ENCODE measurements around the gene LARP1.
"Not testable (repeated sequence)": the region's sequence is repeated elsewhere in the genome, so short reads cannot be mapped to it uniquely, and the experiment has no call there.

The LARP1 gene

DNA sequence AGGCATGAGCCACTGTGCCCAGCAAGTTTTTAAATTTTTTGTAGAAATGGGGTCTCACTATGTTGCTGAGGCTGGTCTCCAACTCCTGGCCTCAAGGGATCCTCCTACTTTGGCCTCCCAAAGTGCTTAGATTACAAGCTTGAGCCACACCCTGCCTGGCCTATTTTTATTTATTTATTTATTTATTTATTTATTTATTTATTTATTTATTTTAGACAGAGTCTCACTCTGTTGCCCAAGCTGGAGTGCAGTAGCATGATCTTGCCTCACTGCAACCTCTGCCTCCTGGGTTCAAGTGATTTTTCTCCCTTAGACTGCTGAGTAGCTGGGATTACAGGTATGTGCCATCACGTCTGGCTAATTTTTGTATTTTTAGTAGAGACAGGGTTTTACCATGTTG lies 18.8 kb upstream of the LARP1 start:
- not testable (repeated sequence) for DNase-seq

DNA sequence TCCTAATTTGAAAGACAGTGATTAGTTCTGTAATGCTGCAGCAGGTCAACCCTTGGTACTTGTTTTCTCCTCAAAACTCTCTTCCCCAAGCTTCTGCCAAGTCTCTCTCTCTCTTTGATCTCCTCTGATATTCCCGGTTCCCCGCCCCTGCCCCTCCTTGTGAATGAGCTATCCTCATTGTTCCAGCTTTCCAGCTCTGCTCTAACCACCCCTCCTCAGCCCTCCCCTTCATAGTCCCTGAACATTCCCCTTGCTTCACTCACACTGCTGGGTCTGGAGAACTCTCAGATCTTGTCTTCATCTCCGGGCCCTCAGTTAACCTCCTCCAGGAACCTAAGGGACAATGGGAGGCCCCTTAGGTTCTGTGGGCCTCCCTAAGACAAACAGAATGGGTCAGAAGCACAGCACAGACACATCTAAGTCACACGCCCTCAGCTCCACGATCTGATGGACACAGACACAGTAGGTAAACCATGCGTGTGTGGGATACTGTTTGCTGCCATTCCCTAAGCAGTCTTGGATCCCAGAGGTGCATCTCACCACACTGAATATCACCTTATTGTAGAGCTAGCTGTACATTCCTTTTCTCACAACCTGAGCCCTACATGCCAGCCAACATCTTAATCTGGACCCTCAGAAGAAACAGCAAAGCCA lies 17.4 kb upstream of the LARP1 start:
- no peak for DNase-seq

DNA sequence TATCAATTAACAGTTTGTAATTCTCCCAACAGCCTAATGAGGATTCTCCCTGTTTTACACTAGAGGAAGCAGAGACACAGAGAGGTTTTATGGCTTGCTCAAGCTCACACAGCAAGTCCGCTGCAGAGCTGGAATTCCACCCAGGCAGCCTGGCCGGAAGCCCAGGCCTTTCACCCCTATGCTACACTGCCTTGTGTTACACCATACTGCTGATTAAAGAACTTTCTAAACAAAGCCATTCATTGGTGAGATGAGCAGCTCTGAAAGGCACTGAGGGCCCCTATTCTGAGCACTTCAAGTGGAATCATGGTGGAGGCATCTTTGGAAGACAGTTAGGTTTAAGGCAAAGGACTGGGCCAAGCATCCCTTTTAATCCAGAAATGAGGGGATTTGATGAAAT lies 14.7 kb upstream of the LARP1 start:
- no peak for DNase-seq

DNA sequence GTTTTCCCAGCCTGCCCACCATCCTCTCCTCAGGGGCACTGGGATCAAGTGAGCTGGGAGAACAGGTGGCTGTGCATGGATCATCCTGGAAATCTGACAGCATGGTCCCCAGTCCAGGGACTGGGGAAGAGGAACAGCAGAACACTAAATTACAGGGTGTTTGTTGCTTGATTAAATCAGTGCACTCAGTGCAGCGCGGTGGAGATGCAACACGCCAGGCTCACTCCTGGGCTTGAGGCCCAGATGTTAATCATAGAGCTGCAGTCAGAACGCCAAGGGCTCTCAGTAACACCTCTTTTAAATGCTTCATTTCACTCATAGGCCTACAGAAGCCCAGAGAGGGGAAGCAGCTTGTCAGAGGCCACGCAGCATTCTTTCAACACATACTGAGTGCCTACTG lies 14.2 kb upstream of the LARP1 start:
- DNase-seq: no peak

DNA sequence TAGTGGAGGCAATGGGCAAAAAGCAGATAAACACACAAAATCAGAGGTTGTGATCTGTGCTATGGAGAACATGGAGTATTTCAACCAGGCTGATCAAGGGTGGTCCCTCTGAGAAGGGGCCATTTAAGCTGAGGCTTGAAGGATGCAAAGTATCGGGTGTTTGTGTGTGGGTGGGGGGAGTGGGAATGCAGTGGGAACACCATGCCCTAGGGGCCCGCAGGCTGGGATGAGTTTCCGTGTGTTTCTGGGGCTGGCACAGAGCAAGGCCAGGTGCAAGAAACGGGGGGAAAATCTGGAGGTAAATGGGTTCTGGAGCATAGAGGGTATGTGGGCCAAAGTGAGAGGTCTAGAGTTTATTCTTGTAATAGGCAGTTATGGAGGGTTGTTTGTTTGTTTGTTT lies 13.8 kb upstream of the LARP1 start:
- no peak for DNase-seq

DNA sequence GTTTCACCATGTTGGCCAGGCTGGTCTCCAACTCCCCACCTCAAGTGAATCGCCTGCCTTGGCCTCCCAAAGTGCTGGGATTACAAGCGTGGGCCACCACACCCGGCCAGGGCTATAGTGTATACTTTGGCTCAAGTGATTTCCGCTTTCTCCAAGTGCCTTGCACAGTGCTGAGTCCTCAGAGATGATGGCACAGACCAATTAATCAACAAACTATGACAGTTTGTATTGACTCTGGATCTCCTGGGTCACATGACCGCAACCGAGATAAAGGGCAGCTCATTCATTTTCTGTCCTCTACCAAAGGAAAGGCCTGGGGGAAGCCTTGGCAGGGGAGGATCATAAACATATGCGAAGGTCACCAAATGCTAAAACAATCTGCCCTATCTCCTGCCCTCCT lies 11.4 kb upstream of the LARP1 start:
- no peak for DNase-seq

DNA sequence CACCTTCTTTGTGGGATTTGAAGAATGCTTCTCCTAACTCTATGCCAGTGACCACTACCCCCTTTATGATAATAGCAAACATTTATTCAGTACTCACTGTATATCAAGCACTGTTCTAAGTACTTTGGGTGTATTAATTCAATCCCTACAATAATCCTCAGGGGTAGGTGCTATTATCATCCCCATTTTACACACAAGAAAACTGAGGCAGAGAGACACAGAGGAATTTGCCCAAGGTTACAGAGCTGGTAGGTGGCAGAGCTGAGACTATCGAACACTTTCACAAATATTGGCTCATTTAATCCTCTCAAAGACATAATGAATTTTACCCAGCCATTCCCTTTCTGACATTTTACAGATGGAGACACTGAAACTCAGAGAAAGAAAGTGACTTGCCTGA lies 9.8 kb upstream of the LARP1 start:
- DNase-seq: no peak

DNA sequence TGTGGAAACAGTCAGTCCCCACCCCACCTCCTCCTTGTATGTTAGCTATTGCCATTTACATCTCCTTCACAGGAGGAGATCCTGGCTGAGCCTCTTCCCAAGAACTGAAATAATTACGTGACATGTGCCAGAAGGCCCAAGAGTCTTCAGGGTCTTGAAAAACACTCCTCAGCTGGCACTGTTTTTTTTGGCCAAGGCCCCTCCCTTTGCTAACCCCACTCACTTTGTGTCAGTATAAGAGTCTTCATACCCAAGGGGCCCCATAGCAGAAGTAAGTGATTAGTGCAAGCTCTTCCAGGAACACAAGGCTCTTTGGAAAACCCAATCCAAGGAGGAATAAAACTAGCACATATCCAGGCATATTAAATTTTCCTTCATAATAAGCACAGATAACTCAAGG lies 5.7 kb upstream of the LARP1 start:
- DNase-seq: no peak

DNA sequence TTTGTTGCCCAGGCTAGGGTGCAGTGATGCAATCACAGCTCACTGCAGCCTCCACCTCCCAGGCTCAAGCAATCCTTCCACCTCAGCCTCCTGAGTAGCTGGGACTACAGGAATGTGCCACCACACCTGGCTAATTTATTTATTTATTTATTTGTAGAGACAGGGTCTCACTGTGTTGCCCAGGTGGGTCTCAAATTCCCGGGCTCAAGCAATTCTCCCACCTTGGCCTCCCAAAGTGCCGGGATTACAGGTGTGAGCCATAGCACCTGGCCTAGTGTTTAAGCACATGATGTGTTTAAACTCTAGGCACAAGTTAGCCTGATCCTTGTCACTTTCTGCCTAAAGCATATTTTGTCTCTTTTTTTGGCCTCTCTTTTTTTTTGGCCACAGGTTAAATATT lies 4.5 kb upstream of the LARP1 start:
- not testable (repeated sequence) for DNase-seq

DNA sequence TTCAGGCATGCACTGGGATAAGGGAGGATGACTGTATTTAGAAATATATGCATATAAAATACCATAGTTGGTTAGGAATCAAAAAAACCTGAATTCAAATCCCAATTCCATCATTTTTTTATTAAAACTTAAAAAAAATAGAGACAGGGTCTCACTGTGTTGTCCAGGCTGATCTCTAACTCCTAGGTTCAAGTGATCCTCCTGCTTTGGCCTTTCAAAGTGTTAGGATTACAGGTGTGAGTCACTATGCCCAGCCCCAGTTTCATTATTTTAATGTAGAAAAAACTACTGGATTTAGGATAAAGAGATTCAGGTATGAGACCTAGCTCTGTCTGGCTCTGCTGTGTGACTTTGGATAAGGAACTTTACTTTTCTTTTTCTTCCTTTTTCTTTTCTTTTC lies 3.3 kb upstream of the LARP1 start:
- no peak for DNase-seq

DNA sequence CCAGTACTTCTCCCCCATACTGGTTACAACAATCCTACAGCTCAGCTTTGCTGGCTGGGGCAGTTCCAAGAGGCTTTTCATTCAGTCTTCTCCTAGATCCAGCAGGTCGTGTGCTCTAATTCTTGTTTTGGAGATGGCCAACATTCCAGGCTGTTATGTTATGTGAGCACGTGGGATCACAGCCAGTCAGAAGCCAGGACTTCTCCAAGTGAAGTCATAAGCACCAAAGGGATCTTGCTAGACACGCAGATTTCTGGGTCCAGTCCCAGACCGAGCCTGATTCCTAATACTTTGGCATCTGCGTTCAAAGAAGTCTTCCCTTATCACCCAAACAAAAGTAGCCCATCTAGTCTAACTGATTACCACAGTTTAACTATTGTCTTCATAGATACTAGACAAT lies 1.4 kb upstream of the LARP1 start:
- DNase-seq: no peak

DNA sequence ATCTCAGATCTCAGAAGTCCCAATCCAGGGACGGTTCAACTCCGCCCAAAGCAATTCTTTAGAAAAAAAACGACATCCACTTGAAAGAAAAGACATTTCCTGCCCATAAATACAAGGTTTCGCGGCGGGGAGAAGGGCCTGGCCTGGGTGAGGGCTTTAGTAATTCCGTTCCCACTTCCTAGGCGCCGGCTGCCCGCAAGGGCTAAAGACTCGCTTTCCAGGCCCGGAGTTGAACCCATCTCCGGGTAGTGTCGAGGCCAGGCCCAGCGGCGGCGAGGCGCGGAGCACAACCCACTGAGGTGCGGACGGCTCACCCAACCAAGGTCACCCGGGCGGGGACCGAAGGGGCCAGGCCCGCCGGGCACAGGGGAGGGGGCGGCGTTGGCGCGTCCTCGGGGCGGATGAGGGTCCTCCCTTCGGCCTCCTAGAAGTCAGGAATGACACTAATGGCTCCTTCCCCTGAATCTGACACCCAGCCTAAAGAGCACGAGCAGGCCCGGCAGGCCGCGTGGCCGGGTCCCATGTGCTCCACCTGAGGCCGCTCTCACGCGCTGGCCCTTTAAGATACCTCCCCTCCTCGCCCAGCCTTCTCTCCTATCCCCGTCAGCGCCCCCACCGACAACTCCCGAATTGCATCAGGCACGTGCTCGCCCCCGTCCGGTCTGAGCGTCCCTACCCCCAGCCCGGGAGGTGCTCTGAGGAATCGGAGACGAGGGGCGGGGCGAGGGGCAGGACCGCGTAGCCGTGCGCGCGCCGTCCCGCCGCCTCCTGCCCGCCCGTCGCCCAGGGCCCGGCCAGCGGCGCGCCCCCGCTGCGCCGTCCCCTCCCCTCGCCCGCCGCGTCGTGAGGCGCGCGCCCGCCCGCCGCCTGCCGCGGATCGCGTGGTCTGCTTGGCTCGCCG lies 467 bp upstream of the LARP1 start:
- DNase-seq: peak; percentile 99 to 100

DNA sequence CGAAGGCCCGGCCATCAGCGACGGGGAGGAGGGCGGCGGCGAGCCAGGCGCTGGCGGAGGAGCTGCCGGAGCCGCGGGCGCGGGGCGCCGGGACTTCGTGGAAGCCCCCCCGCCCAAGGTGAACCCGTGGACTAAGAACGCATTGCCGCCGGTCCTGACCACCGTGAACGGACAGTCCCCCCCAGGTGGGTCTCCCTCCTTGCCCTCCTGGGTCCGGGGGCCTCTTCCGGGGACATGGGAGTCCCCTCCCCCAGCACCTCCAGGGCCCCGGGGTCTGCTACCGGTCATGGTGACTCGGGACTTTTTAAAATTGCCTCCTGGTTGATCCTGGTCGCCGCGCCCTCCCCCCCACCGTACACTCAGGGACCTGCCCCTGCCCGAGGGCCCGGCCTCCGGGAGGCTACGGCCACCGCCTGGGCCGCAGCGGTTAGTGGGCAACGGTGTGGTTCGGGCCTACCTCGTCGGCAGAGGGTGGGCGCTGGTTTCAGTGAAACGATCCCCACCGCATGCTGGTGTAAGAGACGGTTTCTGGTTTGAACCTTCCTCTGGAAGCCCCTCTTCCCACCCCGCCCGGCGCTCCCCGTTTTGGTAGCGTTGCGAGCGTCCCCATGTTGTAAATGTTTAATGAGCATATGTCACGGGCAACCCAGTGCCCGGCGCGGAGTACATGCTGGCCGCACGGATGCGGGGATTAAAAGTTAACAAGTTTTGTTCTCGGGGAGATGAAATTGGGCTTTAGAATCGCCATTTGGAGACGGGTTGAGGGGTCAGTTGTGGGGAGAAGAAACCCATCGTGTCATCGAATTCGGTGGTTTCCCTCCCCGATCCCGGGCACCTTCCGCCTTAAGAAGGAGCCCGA lies 1.1 kb downstream of the LARP1 start:
- DNase-seq: peak; percentile 41 to 61

DNA sequence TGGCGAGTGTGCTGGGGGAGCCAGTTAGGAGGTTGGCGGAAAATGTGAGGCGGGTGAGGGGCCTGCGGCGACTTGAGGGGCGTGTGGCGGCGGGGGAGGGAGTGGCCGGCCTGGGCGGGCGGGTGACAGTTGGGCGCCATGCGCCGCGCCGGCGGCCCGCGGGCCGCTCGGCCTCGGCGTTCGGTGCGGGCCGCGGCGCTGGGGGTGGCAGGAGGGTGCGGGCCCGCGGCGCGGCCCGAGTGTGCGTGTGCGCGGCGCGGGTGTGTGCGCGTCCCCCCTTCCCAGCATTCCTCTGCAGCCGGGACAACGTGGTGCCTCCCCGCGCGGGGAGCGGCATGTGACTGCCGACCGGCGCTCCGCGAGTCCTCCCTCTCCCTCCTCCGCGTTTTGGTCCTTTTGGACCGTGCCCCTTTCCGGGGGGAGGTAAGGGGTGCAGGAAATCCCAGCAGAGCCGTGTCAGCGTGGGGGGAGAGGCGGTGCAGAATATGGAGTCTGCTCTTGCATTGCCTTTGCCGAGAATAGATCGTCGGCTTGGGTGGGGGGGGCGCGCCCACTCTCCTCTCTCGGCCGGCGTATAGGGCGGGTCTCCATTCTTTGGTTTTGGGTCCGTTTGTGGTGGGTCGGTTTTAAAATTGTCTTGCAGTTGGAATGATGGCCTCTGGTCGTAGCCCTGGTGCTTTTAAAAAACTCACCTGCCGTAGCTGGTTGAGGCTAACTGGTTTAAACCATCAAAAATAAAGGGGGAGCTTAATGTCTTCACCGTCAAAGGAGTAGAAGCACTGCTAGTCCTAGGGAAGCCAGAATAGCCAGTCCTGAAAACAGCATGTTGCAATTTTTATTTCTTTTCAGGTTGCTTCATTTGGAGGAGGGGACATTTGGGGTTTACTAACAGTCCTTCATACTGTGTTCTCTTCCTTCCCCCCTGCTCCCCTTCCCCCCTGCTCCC lies 2.0 kb downstream of the LARP1 start:
- peak; percentile 63 for DNase-seq

DNA sequence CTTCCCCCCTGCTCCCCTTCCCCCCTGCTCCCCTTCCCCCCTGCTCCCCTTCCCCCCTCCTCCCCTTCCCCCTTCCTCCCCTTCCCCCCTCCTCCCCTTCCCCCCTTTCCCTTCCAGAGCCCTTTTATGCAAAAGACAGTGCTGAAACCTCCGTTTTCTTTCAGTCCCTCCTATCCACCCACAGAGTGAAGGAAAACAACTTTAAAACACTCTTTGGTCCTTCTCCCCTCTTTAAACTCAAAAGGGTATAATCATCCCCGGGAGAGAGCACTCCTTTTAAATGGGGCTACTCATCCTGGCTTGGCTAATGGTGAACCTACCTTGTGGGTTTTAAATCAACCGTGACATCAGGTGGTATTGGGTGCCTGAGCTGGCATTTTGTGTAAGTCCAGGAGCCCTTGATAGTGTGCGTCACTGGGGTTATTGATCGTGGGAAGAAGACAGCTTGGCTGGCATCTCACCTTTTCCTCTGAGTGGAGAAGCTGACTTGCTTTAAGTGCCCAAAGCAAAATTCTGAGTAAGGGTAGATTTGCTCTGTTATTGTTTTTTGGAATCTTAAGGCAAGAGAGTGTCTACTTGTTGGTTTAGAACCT lies 2.7 kb downstream of the LARP1 start:
- DNase-seq: peak; percentile 33 to 58

DNA sequence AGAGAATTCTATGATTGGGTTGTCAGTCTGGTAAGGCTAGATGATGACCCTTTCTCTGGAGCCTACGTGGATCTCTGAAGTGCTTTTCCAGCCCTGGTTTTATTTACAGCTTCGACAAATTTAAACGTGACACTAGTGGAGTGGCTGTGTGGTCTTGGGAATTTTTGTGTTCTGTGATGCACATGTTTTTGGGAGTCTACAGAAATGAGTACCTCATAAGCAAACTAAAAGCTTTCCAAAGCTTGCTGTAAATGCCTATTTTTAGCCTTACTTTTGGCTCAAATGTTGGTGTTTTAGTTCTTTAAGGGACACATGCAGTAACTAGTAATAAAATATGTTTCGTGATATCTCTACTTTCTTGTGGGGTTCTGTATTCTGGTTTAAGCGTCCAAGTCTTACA lies 3.3 kb downstream of the LARP1 start:
- DNase-seq: no peak

DNA sequence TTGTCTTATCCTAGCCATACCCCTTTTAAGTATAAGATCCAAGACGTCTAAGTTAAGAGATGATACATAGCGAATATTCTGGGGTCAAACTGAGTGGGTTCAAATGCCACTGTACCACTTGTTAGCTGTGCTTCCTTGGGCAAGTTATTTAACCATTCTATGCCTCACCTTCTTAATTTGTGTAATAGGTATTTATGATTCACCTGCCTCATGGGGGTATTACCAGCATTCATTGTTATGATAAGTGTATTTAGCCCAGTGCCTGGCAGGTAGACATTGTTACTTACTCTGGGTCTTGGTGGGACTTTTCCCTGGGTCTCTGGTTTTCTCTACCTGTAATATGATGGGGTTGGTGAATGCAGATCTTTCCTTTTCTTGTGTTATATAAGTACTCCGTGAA lies 3.8 kb downstream of the LARP1 start:
- no peak for DNase-seq

DNA sequence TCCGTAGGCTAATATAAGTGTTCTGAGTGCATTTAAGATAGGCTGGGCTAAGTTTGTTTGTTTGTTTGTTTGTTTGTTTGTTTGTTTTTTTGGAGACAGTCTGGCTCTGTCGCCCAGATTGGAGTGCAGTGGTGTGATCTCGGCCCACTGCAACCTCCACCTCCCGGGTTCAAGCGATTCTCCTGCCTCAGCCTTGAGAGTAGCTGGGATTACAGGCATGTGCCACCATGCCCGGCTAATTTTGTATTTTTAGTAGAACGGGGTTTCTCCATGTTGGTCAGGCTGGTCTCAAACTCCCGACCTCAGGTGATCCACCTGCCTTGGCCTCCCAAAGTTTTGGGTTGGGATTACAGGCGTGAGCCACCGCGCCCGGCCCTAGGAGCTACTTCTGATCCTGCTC lies 4.7 kb downstream of the LARP1 start:
- not testable (repeated sequence) for DNase-seq

DNA sequence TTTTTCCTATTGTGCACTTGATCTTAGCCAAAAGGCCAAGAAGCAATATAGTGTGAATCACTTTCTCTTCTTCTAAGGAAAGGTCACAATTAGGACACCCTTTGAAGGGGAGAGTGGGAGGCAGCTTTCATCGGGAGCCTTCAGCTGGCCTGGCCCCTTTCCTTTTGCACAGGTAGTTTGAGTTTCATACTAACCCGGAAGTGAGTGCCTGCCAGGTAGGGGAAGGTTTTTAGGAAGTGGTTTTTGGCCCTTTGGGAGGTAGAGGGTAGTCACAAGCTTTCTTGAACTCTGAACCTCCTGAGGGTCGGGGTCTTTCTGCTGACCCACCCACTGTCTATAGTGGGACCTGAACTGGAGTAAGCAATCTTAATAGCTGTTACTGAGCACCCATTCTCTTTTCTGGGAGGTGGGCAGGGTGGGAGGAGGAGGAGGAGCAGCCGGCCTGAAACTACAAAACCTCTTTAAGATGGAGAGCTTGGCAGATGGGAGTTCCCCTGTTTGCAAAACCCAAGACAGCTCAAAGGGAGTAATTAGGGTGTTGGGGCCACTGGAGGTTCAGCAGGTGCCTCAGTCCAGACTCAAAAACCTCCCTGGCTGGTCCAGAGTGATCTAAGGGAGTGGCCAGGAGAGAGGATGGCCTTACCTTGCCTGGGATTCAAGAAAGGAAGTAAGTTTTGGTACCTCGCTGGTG lies 6.0 kb downstream of the LARP1 start:
- no peak for DNase-seq

DNA sequence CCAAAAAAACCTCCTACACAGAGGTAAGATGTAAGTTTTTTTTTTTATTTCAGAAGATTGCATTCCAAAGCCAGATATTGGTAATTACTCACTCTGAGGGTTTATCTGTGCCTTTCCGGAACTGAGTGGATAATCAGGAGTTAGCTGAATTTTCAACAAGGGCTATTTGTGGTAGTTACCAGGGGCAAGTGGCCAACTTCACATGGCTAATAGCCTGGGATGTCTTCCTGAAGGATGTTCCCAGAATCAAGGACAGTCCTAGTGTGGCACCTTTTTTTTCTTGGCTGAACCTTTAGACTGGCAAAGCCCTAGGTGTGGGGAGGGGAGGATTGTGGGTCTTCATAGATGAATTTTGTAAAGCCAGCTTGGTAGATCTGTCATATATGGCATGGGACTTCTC lies 7.1 kb downstream of the LARP1 start:
- no peak for DNase-seq

DNA sequence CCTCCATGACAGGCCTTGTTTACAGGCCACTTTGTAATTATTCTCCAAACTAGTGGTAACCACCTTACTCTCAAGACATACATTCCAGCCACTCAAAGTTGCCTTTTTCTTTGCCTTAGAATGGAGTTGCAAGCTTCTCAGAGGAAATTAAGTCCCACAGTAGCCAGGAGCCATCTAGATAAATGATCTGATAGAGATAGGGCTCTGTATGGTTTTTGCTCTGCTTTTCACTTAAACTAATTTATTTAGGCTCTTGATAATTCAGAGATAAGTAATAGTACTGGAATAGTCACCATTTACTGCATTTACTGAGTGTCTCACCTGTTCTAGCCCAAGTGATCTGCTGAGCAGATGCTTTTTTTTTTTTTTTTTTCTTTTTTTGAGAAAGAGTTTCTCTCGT lies 7.5 kb downstream of the LARP1 start:
- DNase-seq: no peak
